ENCODE data around the gene DEFB129.

DEFB129 gene

GRCh38 chr20:278607-279571, 51.8 kb downstream of the DEFB129 start:
- no peak overlapping the region for H3K4me3 ChIP-seq (ENCODE audit: low read depth, low read length)
- no peak overlapping the region for H3K27ac ChIP-seq
- no peak for TF ChIP-seq CTCF (IDR thresholded peaks at IDR 0.05)
- H3K9ac ChIP-seq = no peak overlapping the region
- no peaks in the 10 kb centered on the region for H3K36me3 ChIP-seq (ENCODE audit: control insufficient read depth, insufficient read depth, low read length)
- no peaks in the 10 kb centered on the region for H3K9me3 ChIP-seq (ENCODE audit: control insufficient read depth, low read length)
- peak overlapping the region; percentile 24 for H3K4me2 ChIP-seq (ENCODE audit: low read length)
- H3K79me2 ChIP-seq = no peaks in the 10 kb centered on the region
- H3K27me3 ChIP-seq (ENCODE audit: control insufficient read depth, insufficient read depth, low read length) = no peaks in the 10 kb centered on the region
- no peaks in the 10 kb centered on the region for H3K4me1 ChIP-seq
- H2AFZ ChIP-seq = no peak overlapping the region

Measured in parathyroid adenoma (tissue), 2 donors.